Subcutaneous abdominal adipose tissue (tissue), 5 donors: Measurements from ENCODE around the gene HCN4.

Source experiments
- H3K27ac ChIP-seq: one replicate; pipeline ENCODE4 v1.7.0; 2013; ENCODE audit warnings: low read depth, mild to moderate bottlenecking, inconsistent platforms, low read length, moderate library complexity
- H3K27me3 ChIP-seq, 5 donors: one replicate each; pipeline ENCODE4 v1.7.0; 2013; ENCODE audit warnings: low read length in 5 of 5, inconsistent platforms in 1 of 5; ENCODE audit not compliant: control insufficient read depth in 5 of 5, insufficient read depth in 4 of 5
- H3K36me3 ChIP-seq, 5 donors: one replicate each; pipeline ENCODE4 v1.7.0; 2013; ENCODE audit warnings: low read length in 5 of 5; ENCODE audit not compliant: control insufficient read depth in 5 of 5, insufficient read depth in 5 of 5
- H3K4me1 ChIP-seq, 5 donors: one replicate each; pipeline ENCODE4 v1.7.0; 2013; ENCODE audit warnings: low read length in 5 of 5, mild to moderate bottlenecking in 3 of 5, moderate library complexity in 1 of 5; ENCODE audit not compliant: control insufficient read depth in 5 of 5, insufficient read depth in 5 of 5
- H3K4me3 ChIP-seq, 5 donors: one replicate each; pipeline ENCODE4 v1.7.0; 2013; ENCODE audit warnings: low read length in 5 of 5, low read depth in 1 of 5
- H3K9ac ChIP-seq, 5 donors: one replicate each; pipeline ENCODE4 v1.7.0; 2013; ENCODE audit warnings: low read length in 5 of 5, mild to moderate bottlenecking in 4 of 5, moderate library complexity in 3 of 5
- H3K9me3 ChIP-seq, 5 donors: one replicate each; pipeline ENCODE4 v1.7.0; 2013; ENCODE audit warnings: low read length in 5 of 5; ENCODE audit not compliant: control insufficient read depth in 5 of 5
- donor health status: healthy.
- donor health status: healthy.
- donor health status: healthy.
- donor health status: healthy.
- donor health status: healthy.

HCN4 gene

GRCh38 chr15:73391128-73391872, 22.5 kb upstream of the HCN4 start:
- Histone ChIP-seq H3K9ac (no peak overlapping the region), H3K4me1 (no peaks in the 10 kb centered on the region), H3K27me3 (peaks cover 9 to 24% (median 17%) of the 10 kb centered on the region in 5 donors), H3K9me3 (no peaks in the 10 kb centered on the region), H3K27ac (no peak overlapping the region), H3K36me3 (no peaks in the 10 kb centered on the region), H3K4me3 (no peak overlapping the region)

- no peaks in the 10 kb centered on the region for H3K4me1 ChIP-seq
- no peak overlapping the region for H3K9ac ChIP-seq
- H3K27ac ChIP-seq, result no peak overlapping the region
- no peaks in the 10 kb centered on the region for H3K9me3 ChIP-seq
- no peak overlapping the region for H3K4me3 ChIP-seq
- peaks cover 9 to 33% (median 22%) of the 10 kb centered on the region in 5 donors for H3K27me3 ChIP-seq
- no peaks in the 10 kb centered on the region for H3K36me3 ChIP-seq
Measured at GRCh38 chr15:73389971-73390544, 21.3 kb upstream of the HCN4 start.

- no peaks in the 10 kb centered on the region for H3K9me3 ChIP-seq
- H3K9ac ChIP-seq, result no peak overlapping the region
- H3K27ac ChIP-seq, result no peak overlapping the region
- H3K36me3 ChIP-seq, result no peaks in the 10 kb centered on the region
- H3K27me3 ChIP-seq, result peaks cover 9 to 31% (median 22%) of the 10 kb centered on the region in 5 donors
- no peaks in the 10 kb centered on the region for H3K4me1 ChIP-seq
- no peak overlapping the region for H3K4me3 ChIP-seq
Measured at GRCh38 chr15:73389539-73389938, 20.8 kb upstream of the HCN4 start.

- Histone ChIP-seq H3K9ac (no peak overlapping the region), H3K27ac (no peak overlapping the region), H3K27me3 (peaks cover 4 to 23% (median 14%) of the 10 kb centered on the region in 5 donors), H3K4me3 (no peak overlapping the region), H3K9me3 (peaks cover 0 to 3% (median 3%) of the 10 kb centered on the region in 5 donors), H3K36me3 (no peaks in the 10 kb centered on the region), H3K4me1 (no peaks in the 10 kb centered on the region)
Measured at GRCh38 chr15:73388256-73388781, 19.6 kb upstream of the HCN4 start.

GRCh38 chr15:73387507-73388255, 18.9 kb upstream of the HCN4 start:
- Histone ChIP-seq H3K4me3 (no peak overlapping the region), H3K27ac (no peak overlapping the region), H3K9me3 (peaks cover 0 to 7% (median 3%) of the 10 kb centered on the region in 5 donors), H3K9ac (no peak overlapping the region), H3K4me1 (no peaks in the 10 kb centered on the region), H3K36me3 (no peaks in the 10 kb centered on the region), H3K27me3 (peaks cover 2 to 18% (median 14%) of the 10 kb centered on the region in 5 donors)

GRCh38 chr15:73386886-73387506, 18.2 kb upstream of the HCN4 start:
- Histone ChIP-seq H3K4me1 (no peaks in the 10 kb centered on the region), H3K27me3 (peaks cover 2 to 18% (median 14%) of the 10 kb centered on the region in 5 donors), H3K36me3 (no peaks in the 10 kb centered on the region), H3K9me3 (peaks cover 0 to 7% (median 3%) of the 10 kb centered on the region in 5 donors), H3K9ac (no peak overlapping the region), H3K27ac (no peak overlapping the region), H3K4me3 (no peak overlapping the region)

GRCh38 chr15:73386238-73386637, 17.5 kb upstream of the HCN4 start:
- H3K27me3 ChIP-seq, result peaks cover 5 to 18% (median 14%) of the 10 kb centered on the region in 5 donors
- no peak overlapping the region for H3K4me3 ChIP-seq
- no peak overlapping the region for H3K9ac ChIP-seq
- no peaks in the 10 kb centered on the region for H3K4me1 ChIP-seq
- no peak overlapping the region for H3K27ac ChIP-seq
- no peaks in the 10 kb centered on the region for H3K36me3 ChIP-seq
- peaks cover 0 to 9% (median 3%) of the 10 kb centered on the region in 5 donors for H3K9me3 ChIP-seq

GRCh38 chr15:73385205-73385604, 16.4 kb upstream of the HCN4 start:
- H3K9ac ChIP-seq, result no peak overlapping the region
- H3K9me3 ChIP-seq, result peaks cover 0 to 16% (median 12%) of the 10 kb centered on the region in 5 donors
- no peaks in the 10 kb centered on the region for H3K36me3 ChIP-seq
- no peak overlapping the region for H3K27ac ChIP-seq
- no peak overlapping the region for H3K4me3 ChIP-seq
- peaks cover 5 to 22% (median 14%) of the 10 kb centered on the region in 5 donors for H3K27me3 ChIP-seq
- no peaks in the 10 kb centered on the region for H3K4me1 ChIP-seq

- H3K9ac ChIP-seq, result no peak overlapping the region
- H3K9me3 ChIP-seq, result peaks cover 0 to 16% (median 16%) of the 10 kb centered on the region in 5 donors
- H3K27me3 ChIP-seq, result peaks cover 8 to 22% (median 14%) of the 10 kb centered on the region in 5 donors
- H3K27ac ChIP-seq, result no peak overlapping the region
- no peak overlapping the region for H3K4me3 ChIP-seq
- no peaks in the 10 kb centered on the region for H3K36me3 ChIP-seq
- H3K4me1 ChIP-seq, result no peaks in the 10 kb centered on the region
Measured at GRCh38 chr15:73383310-73384189, 14.8 kb upstream of the HCN4 start.
